Activated CD4-positive, alpha-beta memory T cell treated with anti-CD3 and anti-CD28 coated beads, Interleukin-2, amount 10 ng/mL, durations not matched to agents 7 days and 5 days (primary cell): ENCODE data around the gene VPS18. TPM values are rescaled to one million over a fixed set of nuclear protein-coding genes. Genes with fewer than 3 reads are reported as not detected.

Experiments
- CTCF ChIA-PET: fragments of 350-600 bp; sonication (Branson Sonifier 250); formaldehyde crosslinking; loops from one replicate; lab custom pipeline; 2021; ENCODE audit warnings: antibody characterized with exemption, inconsistent platforms; lab: Charles Lee
- POLR2A ChIA-PET: fragments of 350-600 bp; sonication (Branson Sonifier 250); formaldehyde crosslinking; loops from one replicate; lab custom pipeline; 2021; ENCODE audit warnings: antibody characterized with exemption; lab: Charles Lee
- DNase-seq: peaks from one replicate; pipeline ENCODE4 v3.0.0-alpha.2; 2020
- H3K27ac Mint-ChIP-seq: one replicate; pipeline ENCODE4 v1.8.0; 2021; ENCODE audit warnings: mild to moderate bottlenecking, mixed read lengths
- H3K27me3 Mint-ChIP-seq: one replicate; pipeline ENCODE4 v1.8.0; 2021; ENCODE audit warnings: mixed read lengths
- H3K36me3 Mint-ChIP-seq: one replicate; pipeline ENCODE4 v1.8.0; 2021; ENCODE audit warnings: low read depth, mixed read lengths
- H3K4me1 Mint-ChIP-seq: one replicate; pipeline ENCODE4 v1.8.0; 2021; ENCODE audit warnings: mixed read lengths
- H3K4me3 Mint-ChIP-seq: one replicate; pipeline ENCODE4 v1.8.0; 2021; ENCODE audit warnings: mild to moderate bottlenecking, mixed read lengths
- H3K9me3 Mint-ChIP-seq: one replicate; pipeline ENCODE4 v1.8.0; 2021; ENCODE audit warnings: mixed read lengths
- total RNA-seq, 2 experiments: library from RNA; stranded (reverse); gene quantifications; one replicate each; pipeline ENCODE4 v1.2.3, GENCODE V29; 2021

The VPS18 gene
- total RNA-seq, 2 experiments from 2014 or later, result 16.3 to 17.1 TPM

- Mint-ChIP-seq H3K4me3 (no peak overlapping the region), H3K27me3 (peaks cover 6% of the 10 kb centered on the region), H3K4me1 (peaks cover 45% of the 10 kb centered on the region), H3K27ac (no peak overlapping the region), H3K36me3 (no peaks in the 10 kb centered on the region), H3K9me3 (no peaks in the 10 kb centered on the region)
- ChIA-PET POLR2A (interaction anchor here (1.0 kb wide), 1 partner anchor 8 kb away, joined by 4 read pairs; the partner anchor contains the start of gene CHAC1), CTCF (interaction anchor here (0.8 kb wide), 1 partner anchor 9 kb away, joined by 4 read pairs; the partner anchor contains the start of gene CHAC1)
- DNase-seq, result no peak
Observed at GRCh38 chr15:40944510-40945296, 50.5 kb downstream of the VPS18 start.

GRCh38 chr15:40948706-40949473, 54.6 kb downstream of the VPS18 start:
- Mint-ChIP-seq H3K27me3 (peaks cover 3% of the 10 kb centered on the region), H3K4me1 (peaks cover 39% of the 10 kb centered on the region), H3K9me3 (no peaks in the 10 kb centered on the region), H3K4me3 (no peak overlapping the region), H3K36me3 (peaks cover 5% of the 10 kb centered on the region), H3K27ac (no peak overlapping the region)
- DNase-seq, result no peak
- CTCF ChIA-PET, result interaction anchor here (1.4 kb wide), 1 partner anchor 18 kb away, joined by 4 read pairs; no protein-coding TSS in a partner anchor
- POLR2A ChIA-PET, result no interaction called here

GRCh38 chr15:40949756-40950207, 55.5 kb downstream of the VPS18 start:
- POLR2A ChIA-PET, result no interaction called here

GRCh38 chr15:40951764-40952163, 57.5 kb downstream of the VPS18 start:
- peak overlapping the region; percentile 88 for H3K4me3 Mint-ChIP-seq
- CTCF ChIA-PET, result interaction anchor here (1.4 to 5.6 kb wide), 3 partner anchors 10 to 57 kb away, joined by 3 to 48 read pairs (median 4); no protein-coding TSS in a partner anchor
- DNase-seq, result no peak
- POLR2A ChIA-PET, result interaction anchor here (1.1 to 3.7 kb wide), 2 partner anchors 10 to 23 kb away, joined by 3 to 50 read pairs; partner anchors contain the start of gene DLL4
- peaks cover 2% of the 10 kb centered on the region for H3K27me3 Mint-ChIP-seq
- H3K9me3 Mint-ChIP-seq, result no peaks in the 10 kb centered on the region
- H3K36me3 Mint-ChIP-seq, result peaks cover 22% of the 10 kb centered on the region
- peaks cover 46% of the 10 kb centered on the region for H3K4me1 Mint-ChIP-seq
- H3K27ac Mint-ChIP-seq, result peak overlapping the region; percentile 87

More at GRCh38 chr15:40949756-40950207, 55.5 kb downstream of the VPS18 start:
- peaks cover 3% of the 10 kb centered on the region for H3K27me3 Mint-ChIP-seq
- no peak for DNase-seq
- no peak overlapping the region for H3K4me3 Mint-ChIP-seq
- H3K9me3 Mint-ChIP-seq, result no peaks in the 10 kb centered on the region
- CTCF ChIA-PET, result interaction anchor here (1.4 to 5.6 kb wide), 2 partner anchors 8 to 19 kb away, joined by 4 to 48 read pairs; no protein-coding TSS in a partner anchor
- no peak overlapping the region for H3K27ac Mint-ChIP-seq
- peaks cover 41% of the 10 kb centered on the region for H3K4me1 Mint-ChIP-seq
- H3K36me3 Mint-ChIP-seq, result peaks cover 12% of the 10 kb centered on the region

GRCh38 chr15:40952301-40952900, 58.2 kb downstream of the VPS18 start:
- H3K4me1 Mint-ChIP-seq, result peaks cover 46% of the 10 kb centered on the region
- ChIA-PET CTCF (interaction anchor here (0.6 to 5.6 kb wide), 8 partner anchors 11 to 279 kb away, joined by 3 to 48 read pairs (median 6); partner anchors contain the start of gene CHP1), POLR2A (interaction anchor here (0.6 to 3.7 kb wide), 8 partner anchors 8 to 380 kb away, joined by 3 to 50 read pairs (median 4); partner anchors contain the start of genes CHP1, DLL4, EXD1 and INO80)
- H3K9me3 Mint-ChIP-seq, result no peaks in the 10 kb centered on the region
- H3K4me3 Mint-ChIP-seq, result peak overlapping the region; percentile 88
- DNase-seq, result no peak
- peaks cover 22% of the 10 kb centered on the region for H3K36me3 Mint-ChIP-seq
- peak overlapping the region; percentile 87 for H3K27ac Mint-ChIP-seq
- H3K27me3 Mint-ChIP-seq, result peaks cover 2% of the 10 kb centered on the region

- Mint-ChIP-seq H3K27ac (peak within 1 kb of the TSS; percentile 87), H3K4me3 (peak within 1 kb of the TSS; percentile 88), H3K9me3 (no peaks in the 10 kb centered on the region), H3K27me3 (peaks cover 2% of the 10 kb centered on the region), H3K4me1 (peaks cover 46% of the 10 kb centered on the region), H3K36me3 (peaks cover 24% of the 10 kb centered on the region)
- ChIA-PET CTCF (interaction anchor here (0.5 to 5.6 kb wide), 14 partner anchors 9 to 363 kb away, joined by 3 to 48 read pairs (median 4); partner anchors contain the start of genes CHP1 and VPS18), POLR2A (interaction anchor here (0.6 to 3.7 kb wide), 14 partner anchors 9 to 380 kb away, joined by 3 to 50 read pairs (median 4); partner anchors contain the start of genes CHP1, EXD1, INO80 and NUSAP1)
- peak; percentile 98 for DNase-seq
Observed at GRCh38 chr15:40952901-40953712, 58.9 kb downstream of the VPS18 start, which contains the start of gene CHAC1. Gene CHAC1 (plus strand): TSS chr15:40953471. CDS start chr15:40953584, 113 bp downstream.

Other genes with a start within 250 kb of the VPS18 start
- gene RAD51, start 199.3 kb upstream of the VPS18 start, total RNA-seq, result 10 to 100 TPM; 50.9 to 60.4 TPM
- gene RMDN3, start 139.2 kb upstream of the VPS18 start, total RNA-seq, result 10 to 100 TPM; 28.4 to 30.5 TPM
- 10 to 100 TPM; 39.4 to 39.6 TPM for gene GCHFR, start 130.4 kb upstream of the VPS18 start, total RNA-seq
- 1 to 10 TPM; 1.1 to 1.2 TPM for gene C15orf62, start 124.5 kb upstream of the VPS18 start, total RNA-seq
- gene ZFYVE19, start 87.4 kb upstream of the VPS18 start, total RNA-seq, result 10 to 100 TPM; 27.2 to 29.8 TPM
- 10 to 100 TPM; 35.8 to 37.8 TPM for gene DNAJC17, start 87.0 kb upstream of the VPS18 start, total RNA-seq
- not detected for gene PPP1R14D, start 65.7 kb upstream of the VPS18 start, total RNA-seq
- 1 to 10 TPM; 4.9 to 5.1 TPM for gene SPINT1, start 50.4 kb upstream of the VPS18 start, total RNA-seq
- gene RHOV, start 20.2 kb upstream of the VPS18 start, total RNA-seq, result not detected
- not detected for gene DLL4, start 34.9 kb downstream of the VPS18 start, total RNA-seq
- 10 to 100 TPM; 20.3 to 22.0 TPM for gene CHAC1, start 59.0 kb downstream of the VPS18 start, total RNA-seq
- gene INO80, start 221.8 kb downstream of the VPS18 start, total RNA-seq, result 10 to 100 TPM; 21.8 to 22.1 TPM